GM21390 (cell line): ENCODE results near the gene KPNA2.
A peak's percentile ranks its signal among the peaks of the same experiment; 100 is the strongest.
"Not testable (repeated sequence)": the region's sequence is repeated elsewhere in the genome, so short reads cannot be mapped to it uniquely, and the experiment has no call there.

Experiments used
- ATAC-seq: cut with Tn5 transposase; IDR thresholded peaks from one replicate; pipeline ENCODE4 v1.9.1; 2021; ENCODE audit not compliant: unreplicated experiment

The KPNA2 gene

GRCh38 chr17:68019675-68020408, 15.7 kb upstream of the KPNA2 start:
- ATAC-seq = peak; percentile 94

- ATAC-seq = peak; percentile 3
Observed at GRCh38 chr17:68020409-68020756, 15.2 kb upstream of the KPNA2 start.

- ATAC-seq = not testable (repeated sequence)
Observed at GRCh38 chr17:68020791-68021190, 14.7 kb upstream of the KPNA2 start.

- no peak for ATAC-seq
Observed at GRCh38 chr17:68021963-68022362, 13.6 kb upstream of the KPNA2 start.

GRCh38 chr17:68022547-68022946, 13.0 kb upstream of the KPNA2 start:
- ATAC-seq = not testable (repeated sequence)

GRCh38 chr17:68029512-68030215, 5.9 kb upstream of the KPNA2 start:
- no peak for ATAC-seq

- no peak for ATAC-seq
Observed at GRCh38 chr17:68033636-68034451, 1.7 kb upstream of the KPNA2 start.

- ATAC-seq = no peak
Observed at GRCh38 chr17:68034452-68034776, 1.1 kb upstream of the KPNA2 start.

- ATAC-seq = peak; percentile 93
Observed at GRCh38 chr17:68035131-68035522, 408 bp upstream of the KPNA2 start.

GRCh38 chr17:68036304-68037147, 991 bp downstream of the KPNA2 start:
- ATAC-seq = no peak

GRCh38 chr17:68047153-68047846, 11.8 kb downstream of the KPNA2 start:
- no peak for ATAC-seq

GRCh38 chr17:68047890-68048542, 12.5 kb downstream of the KPNA2 start:
- not testable (repeated sequence) for ATAC-seq

GRCh38 chr17:68048996-68049395, 13.5 kb downstream of the KPNA2 start:
- ATAC-seq = no peak

GRCh38 chr17:68049812-68050437, 14.4 kb downstream of the KPNA2 start:
- ATAC-seq = not testable (repeated sequence)

- not testable (repeated sequence) for ATAC-seq
Observed at GRCh38 chr17:68051321-68052312, 16.1 kb downstream of the KPNA2 start.

- ATAC-seq = no peak
Observed at GRCh38 chr17:68052810-68053209, 17.3 kb downstream of the KPNA2 start.

- no peak for ATAC-seq
Observed at GRCh38 chr17:68053231-68054013, 17.9 kb downstream of the KPNA2 start.
